Stimulated activated naive CD4-positive, alpha-beta T cell treated with Interleukin-2 at 50 U/mL for 16 hours (primary cell): ENCODE results near the gene AKAP7.

Experiments
- DNase-seq: peaks from one replicate; lab custom pipeline; 2025; lab: John Stamatoyannopoulos, UW

Gene AKAP7

GRCh38 chr6:131134220-131134979, 867 bp upstream of the AKAP7 start:
- no peak for DNase-seq

GRCh38 chr6:131134980-131135243, 355 bp upstream of the AKAP7 start:
- no peak for DNase-seq

GRCh38 chr6:131136021-131136786, 937 bp downstream of the AKAP7 start:
- no peak for DNase-seq

GRCh38 chr6:131139599-131139998, 4.3 kb downstream of the AKAP7 start:
- DNase-seq, result no peak

DNA sequence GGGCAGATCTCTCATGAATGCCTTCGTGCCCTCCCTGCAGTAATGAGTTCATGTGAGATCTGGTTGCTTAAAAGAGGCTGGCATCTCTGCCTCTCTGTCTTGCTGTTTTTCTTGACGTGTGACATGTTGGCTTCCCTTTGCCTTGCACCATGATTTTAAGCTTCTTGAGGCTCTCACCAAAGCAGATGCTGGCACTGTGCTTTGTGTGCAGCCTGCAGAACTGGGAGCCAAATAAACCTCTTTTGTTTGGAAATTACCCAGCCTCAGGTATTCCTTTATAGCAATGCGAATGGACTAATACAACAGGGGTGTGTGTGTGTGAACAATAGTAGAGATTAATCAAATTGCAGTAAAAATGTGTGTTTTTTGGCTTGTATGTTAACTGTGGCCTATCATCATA, 8.1 kb downstream of the AKAP7 start:
- DNase-seq, result no peak

GRCh38 chr6:131146865-131147264, 11.6 kb downstream of the AKAP7 start:
- DNase-seq, result no peak

DNA sequence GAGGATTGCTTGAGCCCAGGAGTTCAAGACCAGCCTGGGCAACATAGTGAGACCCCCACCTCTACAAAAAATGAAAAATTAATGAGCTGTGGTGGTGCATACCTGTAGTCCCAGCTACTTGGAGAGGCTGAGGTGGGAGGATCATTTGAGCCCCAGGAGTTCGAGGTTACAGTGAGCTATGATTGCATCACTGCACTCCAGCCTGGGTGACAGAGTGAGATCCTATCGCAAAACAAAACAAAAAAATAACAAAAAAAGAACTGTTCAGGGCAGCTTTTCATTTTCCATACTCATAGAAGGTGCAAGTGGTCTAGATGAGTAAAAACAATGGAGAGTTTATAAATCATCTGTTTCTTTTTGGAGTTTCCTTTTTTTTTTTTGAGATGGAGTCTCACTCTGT, 21.1 kb downstream of the AKAP7 start:
- no peak for DNase-seq

GRCh38 chr6:131159578-131159977, 24.3 kb downstream of the AKAP7 start:
- no peak for DNase-seq

- DNase-seq, result no peak
Observed at GRCh38 chr6:131160254-131160758, 25.0 kb downstream of the AKAP7 start.

GRCh38 chr6:131161987-131162386, 26.7 kb downstream of the AKAP7 start:
- DNase-seq, result no peak

GRCh38 chr6:131163886-131164285, 28.6 kb downstream of the AKAP7 start:
- DNase-seq, result no peak

DNA sequence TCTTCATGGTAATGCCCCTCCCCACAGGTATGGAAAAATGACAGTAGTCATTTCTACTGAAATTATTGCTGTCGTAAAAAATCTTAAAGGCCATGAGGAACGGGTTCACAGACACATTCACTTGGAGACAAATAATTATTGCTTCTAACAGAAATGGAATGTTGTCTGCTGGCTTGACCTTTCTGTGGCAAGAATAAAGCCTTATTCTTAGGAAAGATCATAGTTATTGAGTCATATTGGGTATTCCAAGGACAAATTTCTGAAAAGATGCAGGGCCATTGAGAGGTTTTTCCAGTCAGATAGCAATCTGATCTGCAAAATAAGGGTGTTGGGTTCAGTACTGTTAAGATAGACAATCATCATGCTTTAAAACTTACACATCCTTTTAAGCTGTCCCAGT, 29.2 kb downstream of the AKAP7 start:
- no peak for DNase-seq

GRCh38 chr6:131167773-131168172, 32.5 kb downstream of the AKAP7 start:
- DNase-seq, result no peak

- DNase-seq, result no peak
Observed at GRCh38 chr6:131169613-131170012, 34.3 kb downstream of the AKAP7 start.

GRCh38 chr6:131172222-131172621, 37.0 kb downstream of the AKAP7 start:
- DNase-seq, result no peak

- DNase-seq, result no peak
Observed at GRCh38 chr6:131173680-131174079, 38.4 kb downstream of the AKAP7 start.

DNA sequence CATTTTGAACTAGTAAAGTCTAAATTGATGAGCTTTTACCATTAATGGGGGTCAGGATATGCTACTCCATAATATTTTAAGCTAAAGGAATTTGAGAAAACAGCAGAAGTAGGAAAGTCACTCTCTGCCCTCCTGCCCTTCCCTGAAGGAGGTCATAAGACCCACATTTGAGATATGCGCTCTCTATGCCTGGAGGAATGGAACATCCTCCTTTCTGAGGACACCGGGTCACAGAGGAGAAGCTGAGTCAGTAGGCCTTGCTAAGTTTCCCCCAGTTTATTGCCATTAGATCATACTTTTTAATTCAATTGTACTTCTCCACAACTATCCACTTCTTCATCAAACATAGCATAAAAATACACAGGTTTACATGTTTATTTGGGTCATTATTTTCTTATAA, 40.3 kb downstream of the AKAP7 start:
- DNase-seq, result no peak

- DNase-seq, result no peak
Observed at GRCh38 chr6:131177996-131178395, 42.7 kb downstream of the AKAP7 start.

DNA sequence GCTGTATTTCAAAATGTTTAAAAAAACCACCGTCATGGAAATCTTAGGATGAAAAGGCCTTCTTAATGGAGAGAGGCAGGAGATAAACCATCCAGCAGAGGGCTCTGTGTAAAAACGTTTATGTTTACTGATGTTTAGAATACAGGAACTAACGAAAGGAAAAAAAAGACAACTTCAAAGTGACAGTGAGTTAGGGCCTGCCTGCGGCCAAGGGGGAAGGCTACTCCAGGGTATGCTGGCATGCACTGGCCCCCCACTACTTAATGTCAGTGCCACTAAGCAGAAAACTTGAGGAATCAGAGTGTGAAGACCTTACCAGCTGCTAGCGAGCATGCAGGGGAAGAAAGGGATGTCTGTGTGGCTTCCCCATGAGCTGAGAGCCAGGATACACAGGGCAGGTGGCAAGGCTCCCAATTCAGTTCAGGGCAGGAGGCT, 47.7 kb downstream of the AKAP7 start:
- DNase-seq, result no peak

DNA sequence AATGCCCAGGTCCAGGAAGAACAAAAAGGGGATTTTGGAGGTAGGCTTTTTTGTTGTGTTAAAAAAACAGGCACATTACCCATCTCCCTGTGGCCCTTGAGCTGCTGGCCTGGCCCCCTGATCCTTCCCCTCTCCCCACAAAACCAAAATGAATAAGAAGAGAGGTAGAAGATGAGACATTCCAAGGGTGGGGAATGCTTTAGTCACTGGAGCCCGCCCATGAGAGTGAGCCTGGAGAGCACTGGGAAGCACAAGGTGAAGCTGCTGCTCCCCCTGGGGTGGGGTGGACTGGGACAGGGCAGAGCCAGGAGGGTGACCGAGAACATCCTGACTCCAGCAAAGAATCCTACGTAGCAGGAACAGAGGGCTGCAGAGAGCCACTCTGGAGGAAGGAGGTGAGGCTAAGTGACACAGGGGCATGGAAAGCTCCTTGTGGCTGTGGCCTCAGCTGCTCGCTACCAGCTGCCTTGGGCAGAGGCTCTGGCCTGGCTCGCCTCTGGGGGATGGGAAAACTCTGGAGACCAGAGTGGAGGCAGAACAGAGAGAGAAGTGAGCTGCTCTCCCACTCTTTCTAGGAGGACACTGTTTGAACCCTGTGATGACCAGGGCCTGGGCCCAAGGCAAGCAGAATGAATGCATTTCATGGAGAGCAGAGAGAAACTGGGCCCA, 48.3 kb downstream of the AKAP7 start:
- DNase-seq, result no peak

DNA sequence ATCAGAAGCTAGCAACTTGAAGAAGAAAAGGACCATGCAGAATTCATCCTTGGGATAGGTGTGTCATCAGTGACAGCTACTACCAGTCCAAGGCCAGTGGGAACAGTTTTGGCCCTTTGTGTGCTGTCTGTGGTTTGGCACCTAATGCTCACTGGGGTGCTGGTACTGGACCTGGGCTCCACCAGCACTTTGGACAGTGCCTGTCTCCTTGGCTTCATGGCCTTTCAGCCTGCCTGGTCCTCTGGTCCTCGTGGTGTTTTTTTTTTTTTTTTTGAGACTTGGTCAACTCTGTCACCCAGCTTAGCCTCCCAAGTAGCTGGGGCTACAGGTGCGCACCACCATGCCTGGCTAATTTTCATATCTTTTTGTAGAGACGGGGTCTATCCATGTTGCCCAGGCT, 56.3 kb downstream of the AKAP7 start:
- no peak for DNase-seq

GRCh38 chr6:131197716-131198115, 62.4 kb downstream of the AKAP7 start:
- no peak for DNase-seq
